Kasumi-1 (cell line): ENCODE results near the gene TET1.
"Not testable (repeated sequence)": the region's sequence is repeated elsewhere in the genome, so short reads cannot be mapped to it uniquely, and the experiment has no call there.

Experiments
- DNase-seq, 2 experiments: peaks; one replicate each; lab custom pipeline; 2025; lab: John Stamatoyannopoulos, UW

TET1 gene

GRCh38 chr10:68564712-68565111 lies 4.6 kb downstream of the TET1 start:
- DNase-seq = no peak

GRCh38 chr10:68565658-68566057 lies 5.5 kb downstream of the TET1 start:
- DNase-seq = no peak

- no peak for DNase-seq
Observed at GRCh38 chr10:68566351-68566750, 6.2 kb downstream of the TET1 start.

DNA sequence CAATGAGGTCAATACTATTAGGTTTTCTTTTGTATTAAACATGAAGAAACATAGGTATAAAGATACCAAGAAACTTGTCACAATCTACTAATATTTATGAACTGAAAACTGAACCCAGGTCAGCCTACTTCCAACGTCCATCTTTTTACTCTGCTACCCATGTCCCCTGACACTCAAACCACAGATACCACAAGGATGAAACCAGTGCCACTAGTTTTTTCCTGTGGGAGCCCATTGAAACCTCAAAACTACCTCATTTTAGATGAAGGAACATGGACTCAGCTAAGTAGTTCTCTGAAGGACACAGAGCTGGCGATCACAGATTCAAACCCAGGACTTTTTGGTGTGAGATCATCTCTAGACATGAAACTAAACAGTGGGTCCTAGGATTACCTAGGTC lies 6.8 kb downstream of the TET1 start:
- peak; percentile 23 to 38 for DNase-seq

- DNase-seq = no peak
Observed at GRCh38 chr10:68572151-68572550, 12.0 kb downstream of the TET1 start.

DNA sequence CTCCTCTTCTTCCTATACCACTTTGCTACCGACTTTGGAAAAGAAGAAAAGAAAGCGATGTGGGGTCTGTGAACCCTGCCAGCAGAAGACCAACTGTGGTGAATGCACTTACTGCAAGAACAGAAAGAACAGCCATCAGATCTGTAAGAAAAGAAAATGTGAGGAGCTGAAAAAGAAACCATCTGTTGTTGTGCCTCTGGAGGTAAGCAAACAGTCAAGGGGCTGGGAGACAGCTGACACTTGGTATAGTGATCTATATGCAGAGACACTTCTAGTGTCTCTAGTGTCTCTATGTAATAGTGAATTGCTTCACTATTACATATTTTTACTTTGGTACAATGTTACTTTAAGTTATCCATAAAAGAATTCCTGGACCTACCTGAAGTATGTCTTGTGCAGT lies 13.9 kb downstream of the TET1 start:
- no peak for DNase-seq

DNA sequence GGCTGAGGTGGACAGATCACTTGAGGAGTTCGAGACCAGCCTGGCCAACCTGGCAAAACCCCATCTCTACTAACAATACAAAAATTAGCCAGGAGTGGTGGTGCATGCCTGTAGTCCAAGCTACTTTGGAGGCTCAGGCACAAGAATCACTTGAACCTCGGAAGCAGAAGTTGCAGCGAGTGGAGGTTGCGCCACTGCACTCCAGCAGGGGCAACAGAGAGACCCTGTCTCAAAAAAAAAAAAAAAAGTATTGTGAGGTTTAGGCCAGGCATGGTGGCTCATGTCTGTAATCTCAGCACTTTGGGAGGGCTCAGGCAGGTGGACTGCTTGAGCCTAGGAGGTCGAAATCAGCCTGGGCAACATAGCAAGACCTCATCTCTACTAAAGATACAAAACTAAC lies 16.0 kb downstream of the TET1 start:
- no peak for DNase-seq

DNA sequence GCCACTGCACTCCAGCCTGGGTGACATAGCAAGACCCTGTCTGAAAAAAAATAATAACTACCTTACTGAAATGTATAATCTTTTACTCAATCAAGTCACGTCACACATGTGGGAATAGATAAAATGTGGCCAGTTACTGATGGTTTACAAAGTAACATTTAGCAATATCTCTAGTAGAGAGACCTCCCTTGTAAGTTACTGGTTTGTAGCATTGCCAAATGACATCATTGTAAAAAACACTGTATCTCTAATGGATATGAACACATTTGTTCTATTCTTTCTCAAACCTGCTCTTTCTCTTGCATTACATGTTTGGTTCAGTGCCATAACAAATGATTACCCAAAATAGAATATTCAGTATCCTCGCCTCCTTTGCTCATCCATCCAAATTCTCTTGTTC lies 18.8 kb downstream of the TET1 start:
- DNase-seq = no peak

DNA sequence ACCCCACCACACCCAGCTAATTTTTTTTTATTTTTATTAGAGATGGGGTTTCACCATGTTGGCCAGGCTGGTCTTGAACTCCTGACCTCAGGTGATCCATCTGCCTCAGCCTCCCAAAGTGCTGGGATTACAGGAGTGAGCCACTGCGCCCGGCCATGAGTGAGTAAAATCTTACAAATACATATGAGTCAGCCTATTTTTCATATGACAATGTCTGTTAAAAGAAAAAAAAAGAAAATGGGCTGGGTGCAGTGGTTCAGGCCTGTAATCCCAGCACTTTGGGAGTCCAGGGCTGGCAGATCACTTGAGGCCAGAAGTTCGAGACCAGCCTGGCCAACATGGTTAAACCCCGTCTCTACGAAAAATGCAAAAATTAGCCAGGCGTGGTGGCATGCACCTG lies 24.1 kb downstream of the TET1 start:
- DNase-seq = not testable (repeated sequence)

DNA sequence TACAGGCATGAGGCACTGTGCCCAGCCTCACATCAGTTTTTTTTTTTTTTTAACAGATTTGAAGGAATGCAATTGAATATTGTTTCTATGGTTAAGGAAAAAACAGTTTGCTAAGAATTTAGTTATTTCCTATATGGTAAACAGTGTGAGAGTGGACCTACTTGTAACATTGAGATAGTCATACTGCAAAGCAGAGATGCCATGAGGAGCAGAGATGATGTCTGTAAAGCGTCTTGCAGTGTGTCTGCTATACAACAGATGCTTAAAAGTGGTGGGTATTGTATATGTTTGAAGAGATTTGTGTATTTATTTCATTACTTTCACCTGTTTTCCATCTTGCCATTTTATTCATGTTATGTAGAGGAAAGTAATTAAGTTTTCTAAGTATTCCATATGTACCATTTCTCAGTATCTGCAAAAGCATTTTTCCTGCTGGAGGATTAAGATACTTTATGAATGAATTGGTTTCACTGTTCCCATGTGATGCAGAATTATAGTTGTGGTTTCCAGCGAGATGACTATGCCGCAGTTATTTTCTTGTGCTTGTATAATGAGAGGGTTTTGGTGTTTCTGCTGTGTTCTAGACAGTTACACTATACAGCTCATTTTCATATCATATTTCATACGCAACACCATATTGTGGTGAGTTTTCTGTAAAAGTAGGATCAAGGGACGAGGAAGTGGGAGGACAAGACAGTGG lies 26.6 kb downstream of the TET1 start:
- no peak for DNase-seq

DNA sequence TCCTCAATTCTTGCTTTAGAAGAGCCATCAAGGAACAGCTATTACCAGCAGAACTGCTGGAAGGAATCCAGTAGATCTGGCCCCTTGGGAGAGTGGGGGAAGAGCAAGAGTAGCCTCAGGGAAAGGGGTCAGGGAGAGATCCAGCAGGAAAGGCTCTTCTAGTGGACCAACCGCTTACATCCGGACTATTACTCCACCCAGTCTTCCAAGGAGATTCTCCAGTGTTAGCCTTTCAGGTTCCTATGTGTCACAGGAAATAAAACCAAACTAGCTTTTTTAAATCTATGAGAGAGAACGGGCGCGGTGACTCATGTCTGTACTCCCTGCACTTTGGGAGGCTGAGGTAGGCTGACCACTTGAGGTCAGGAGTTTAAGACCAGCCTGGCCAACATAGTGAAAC lies 34.3 kb downstream of the TET1 start:
- no peak for DNase-seq

- no peak for DNase-seq
Observed at GRCh38 chr10:68595513-68595912, 35.4 kb downstream of the TET1 start.

- DNase-seq = no peak
Observed at GRCh38 chr10:68597407-68597806, 37.3 kb downstream of the TET1 start.

GRCh38 chr10:68598978-68599770 lies 39.0 kb downstream of the TET1 start:
- DNase-seq = no peak

GRCh38 chr10:68599771-68600040 lies 39.6 kb downstream of the TET1 start:
- no peak for DNase-seq

- peak; percentile 96 to 98 for DNase-seq
Observed at GRCh38 chr10:68600041-68600778, 40.1 kb downstream of the TET1 start.

GRCh38 chr10:68601501-68602265 lies 41.5 kb downstream of the TET1 start:
- no peak for DNase-seq

DNA sequence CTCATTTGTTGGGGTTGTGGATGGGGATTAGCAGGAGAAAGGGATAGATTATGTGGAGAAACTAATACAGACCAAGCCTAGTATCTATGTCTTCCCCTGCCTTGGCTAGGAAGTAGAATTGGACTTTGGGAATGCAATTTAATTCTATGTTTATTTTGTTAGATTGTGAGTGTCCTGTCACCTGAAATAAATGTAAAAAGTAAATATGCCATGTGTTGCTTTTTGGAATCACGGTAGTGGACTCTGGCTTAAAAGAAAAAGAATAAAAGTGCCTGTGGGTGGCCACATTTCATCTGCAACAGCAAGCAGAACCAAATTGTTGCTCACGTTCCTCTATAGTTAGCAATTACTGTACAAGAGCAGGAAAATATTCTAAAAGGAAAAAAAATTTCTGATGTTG lies 42.3 kb downstream of the TET1 start:
- no peak for DNase-seq

- DNase-seq = peak in 1 of 2 experiments; percentile 26
Observed at GRCh38 chr10:68603766-68604165, 43.6 kb downstream of the TET1 start.

GRCh38 chr10:68604441-68604840 lies 44.3 kb downstream of the TET1 start:
- no peak for DNase-seq

DNA sequence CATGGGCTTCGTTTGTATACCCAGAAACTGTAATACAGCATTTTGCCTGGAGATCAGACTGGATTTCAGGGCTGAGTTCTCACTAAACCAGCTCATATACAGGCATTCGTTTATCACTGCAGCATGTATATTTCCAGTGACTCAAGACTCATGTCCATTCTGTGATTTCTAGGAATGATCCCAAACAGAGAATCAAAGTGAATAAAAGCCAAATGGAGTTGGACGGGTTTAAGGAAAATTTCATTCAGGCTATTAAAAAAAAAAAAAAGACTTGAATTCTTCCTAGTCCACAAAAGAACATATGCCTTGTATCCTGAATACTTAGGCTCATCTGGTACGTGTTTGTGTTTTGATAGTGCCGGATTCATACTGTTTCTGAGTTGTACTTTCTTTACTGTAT lies 46.8 kb downstream of the TET1 start:
- DNase-seq = no peak

DNA sequence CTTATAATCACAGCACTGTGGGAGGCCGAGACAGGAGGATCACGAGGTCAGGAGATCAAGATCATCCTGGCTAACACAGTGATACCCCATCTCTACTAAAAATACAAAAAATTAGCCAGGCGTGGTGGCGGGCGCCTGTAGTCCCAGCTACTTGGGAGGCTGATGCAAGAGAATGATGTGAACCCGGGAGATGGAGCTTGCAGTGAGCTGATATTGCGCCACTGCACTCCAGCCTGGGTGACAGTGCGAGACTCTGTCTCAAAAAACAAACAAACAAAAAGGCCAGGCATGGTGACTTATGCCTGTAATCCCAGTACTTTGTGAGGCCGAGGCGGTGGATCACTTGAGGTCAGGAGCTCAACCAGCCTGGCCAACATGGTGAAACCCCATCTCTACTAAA lies 49.9 kb downstream of the TET1 start:
- not testable (repeated sequence) for DNase-seq
